HG02885 (cell line): ENCODE results near the gene HTR5A.
"Not testable (repeated sequence)": the region's sequence is repeated elsewhere in the genome, so short reads cannot be mapped to it uniquely, and the experiment has no call there.

Experiments
- ATAC-seq: cut with Tn5 transposase; IDR thresholded peaks from one replicate; pipeline ENCODE4 v1.9.1; 2021; ENCODE audit warnings: mild to moderate bottlenecking; ENCODE audit not compliant: unreplicated experiment, poor library complexity

Gene HTR5A

DNA sequence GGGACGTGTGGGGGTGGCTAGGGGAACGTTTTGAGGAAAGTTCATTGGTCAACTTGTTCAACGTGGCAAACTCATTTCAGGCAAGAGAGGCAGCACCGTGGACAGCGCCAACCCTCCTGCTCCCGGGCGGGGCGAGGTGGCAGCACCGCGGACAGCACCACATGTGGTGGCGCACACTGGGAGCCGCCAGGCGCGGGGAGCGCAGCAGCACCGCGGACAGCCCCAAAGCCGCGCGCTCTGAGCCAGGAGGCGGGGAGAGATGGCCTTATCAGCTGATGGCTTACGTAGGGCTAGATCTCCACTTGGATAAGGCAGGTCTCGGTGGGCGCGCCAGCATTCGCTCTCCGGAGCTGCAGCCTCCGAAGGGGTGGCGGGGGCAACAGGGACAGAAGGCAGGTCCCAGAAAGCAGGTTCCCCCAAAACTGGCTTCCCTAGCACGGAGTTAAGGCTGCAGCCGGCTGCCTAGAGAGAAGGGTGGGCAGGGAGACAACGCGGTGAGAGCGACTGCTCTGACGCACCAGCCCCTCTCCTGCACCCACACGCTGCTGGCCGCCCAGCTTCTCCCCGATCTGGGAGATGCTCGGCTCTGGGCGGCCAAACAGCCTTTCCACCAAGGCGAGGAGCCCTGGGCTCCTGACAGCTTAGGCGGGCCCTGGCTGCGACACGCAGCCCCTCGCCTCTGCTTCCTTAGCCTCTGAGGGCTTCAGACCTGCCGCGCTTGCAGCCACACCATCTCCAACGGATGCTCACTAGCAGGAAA is at the start of gene HTR5A:
TSS of gene HTR5A (plus strand) at position 333 of the 760 bp plus-strand sequence. CDS start 576 bp downstream, outside the sequence.
- ATAC-seq: peak; percentile 100

GRCh38 chr7:155020996-155021395 is 49.1 kb upstream of the HTR5A start:
- ATAC-seq: no peak

GRCh38 chr7:155021699-155022145 is 48.4 kb upstream of the HTR5A start:
- ATAC-seq: no peak

- no peak for ATAC-seq
These were observed 42.2 kb upstream of the HTR5A start for GRCh38 chr7:155027879-155028278.

- ATAC-seq: no peak
These were observed 37.1 kb upstream of the HTR5A start for GRCh38 chr7:155032978-155033377.

DNA sequence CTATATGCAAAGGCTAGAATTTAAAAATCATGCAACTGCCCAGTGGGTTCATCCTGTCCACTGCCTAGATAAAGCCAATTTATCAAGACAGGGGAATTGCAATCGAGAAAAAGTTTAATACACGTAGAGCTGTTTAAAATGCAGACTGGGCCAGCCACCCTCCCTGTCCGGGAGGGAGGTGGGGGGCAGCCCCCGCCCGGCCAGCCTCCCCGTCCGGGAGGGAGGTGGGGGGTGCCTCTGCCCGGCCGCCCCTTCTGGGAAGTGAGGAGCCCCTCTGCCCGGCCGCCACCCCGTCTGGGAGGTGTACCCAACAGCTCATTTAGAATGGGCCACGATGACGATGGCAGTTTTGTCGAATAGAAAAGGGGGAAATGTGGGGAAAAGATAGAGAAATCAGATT is 35.6 kb upstream of the HTR5A start:
- not testable (repeated sequence) for ATAC-seq

GRCh38 chr7:155038335-155038734 is 31.8 kb upstream of the HTR5A start:
- ATAC-seq: no peak

DNA sequence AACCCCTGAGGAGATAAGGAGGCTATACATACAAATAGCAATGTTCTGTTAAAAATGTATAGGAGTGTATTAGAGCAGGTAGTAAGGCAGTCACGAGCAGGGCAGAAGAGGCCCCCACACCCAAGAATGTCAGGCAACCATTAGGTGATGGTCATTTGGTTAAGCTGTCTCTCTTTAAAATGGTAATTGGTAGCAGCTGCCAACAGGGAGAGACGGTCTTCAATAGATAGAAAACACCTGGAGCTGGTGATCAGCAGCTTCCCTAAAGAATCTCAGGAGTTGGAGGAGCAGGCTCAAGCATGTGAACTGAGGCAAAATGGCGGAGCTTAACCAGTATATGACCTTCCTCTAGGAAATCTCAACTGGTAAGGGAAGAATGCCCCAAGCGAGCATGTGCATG is 26.4 kb upstream of the HTR5A start:
- no peak for ATAC-seq

GRCh38 chr7:155048006-155048405 is 22.1 kb upstream of the HTR5A start:
- no peak for ATAC-seq

GRCh38 chr7:155051355-155051754 is 18.8 kb upstream of the HTR5A start:
- ATAC-seq: no peak

DNA sequence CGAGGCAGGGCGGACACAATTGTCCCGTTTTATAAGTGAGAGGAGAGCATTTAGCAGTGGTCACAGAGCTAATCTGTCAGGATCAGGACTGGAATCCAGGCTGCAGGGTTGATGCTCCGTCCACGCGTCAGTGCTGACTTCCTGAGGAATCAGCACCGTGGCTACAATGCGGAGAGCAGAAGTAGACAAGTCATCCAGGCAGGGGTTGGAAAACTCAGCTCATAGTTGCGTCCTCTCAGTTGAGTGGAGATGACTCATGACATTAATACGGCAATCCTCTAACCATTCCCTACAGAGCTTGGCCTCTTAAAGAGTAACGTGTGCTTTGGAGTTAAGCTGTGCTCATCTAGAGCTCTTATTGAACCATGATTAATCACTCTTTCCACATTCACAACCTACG is 17.1 kb upstream of the HTR5A start:
- no peak for ATAC-seq

GRCh38 chr7:155054761-155055160 is 15.4 kb upstream of the HTR5A start:
- no peak for ATAC-seq

GRCh38 chr7:155057076-155057475 is 13.0 kb upstream of the HTR5A start:
- ATAC-seq: no peak

GRCh38 chr7:155058896-155059295 is 11.2 kb upstream of the HTR5A start:
- ATAC-seq: no peak

- no peak for ATAC-seq
These were observed 10.4 kb upstream of the HTR5A start for GRCh38 chr7:155059703-155060102.

- ATAC-seq: no peak
These were observed 7.7 kb upstream of the HTR5A start for GRCh38 chr7:155062411-155062810.

- no peak for ATAC-seq
These were observed 5.9 kb upstream of the HTR5A start for GRCh38 chr7:155064186-155064585.

GRCh38 chr7:155066417-155066950 is 3.6 kb upstream of the HTR5A start:
- no peak for ATAC-seq

DNA sequence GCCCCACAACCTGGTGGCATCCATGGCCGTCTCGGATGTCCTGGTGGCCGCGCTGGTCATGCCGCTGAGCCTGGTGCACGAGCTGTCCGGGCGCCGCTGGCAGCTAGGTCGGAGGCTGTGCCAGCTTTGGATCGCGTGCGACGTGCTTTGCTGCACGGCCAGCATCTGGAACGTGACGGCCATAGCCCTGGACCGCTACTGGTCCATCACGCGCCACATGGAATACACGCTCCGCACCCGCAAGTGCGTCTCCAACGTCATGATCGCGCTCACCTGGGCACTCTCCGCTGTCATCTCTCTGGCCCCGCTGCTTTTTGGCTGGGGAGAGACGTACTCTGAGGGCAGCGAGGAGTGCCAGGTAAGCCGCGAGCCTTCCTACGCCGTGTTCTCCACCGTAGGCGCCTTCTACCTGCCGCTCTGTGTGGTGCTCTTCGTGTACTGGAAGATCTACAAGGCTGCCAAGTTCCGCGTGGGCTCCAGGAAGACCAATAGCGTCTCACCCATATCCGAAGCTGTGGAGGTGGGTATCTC is 1.1 kb downstream of the HTR5A start:
- no peak for ATAC-seq

DNA sequence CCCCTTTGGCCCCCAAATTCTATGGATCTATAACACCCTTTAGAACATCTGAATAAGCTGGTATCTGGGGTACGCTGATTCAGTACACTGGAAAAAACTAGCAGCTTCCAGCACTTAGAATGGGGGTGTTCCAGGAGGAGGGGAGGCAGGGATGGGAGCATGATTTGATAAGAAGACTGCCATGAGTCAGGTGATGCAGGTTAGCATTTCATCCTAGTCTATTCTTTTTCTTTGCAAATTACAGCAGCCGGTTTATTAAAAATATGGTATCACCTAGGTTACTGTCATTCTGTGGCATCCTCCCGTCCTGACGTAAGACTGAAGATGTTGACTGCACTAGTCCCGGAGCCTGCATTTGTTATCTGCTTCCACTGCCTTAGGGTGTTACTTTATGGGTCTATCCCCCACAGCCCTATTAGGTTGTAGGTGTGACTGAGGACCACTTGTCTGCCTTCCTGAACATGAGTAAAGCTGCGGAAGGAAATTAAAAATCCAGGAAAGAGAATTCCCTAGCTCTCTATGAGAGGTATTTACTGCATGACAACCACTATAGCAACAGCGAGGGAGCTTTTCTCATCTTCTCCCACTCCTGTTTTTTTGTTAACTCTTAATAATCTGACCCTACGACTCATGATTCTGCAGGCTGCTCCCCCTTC is 1.9 kb downstream of the HTR5A start:
- no peak for ATAC-seq

- no peak for ATAC-seq
These were observed 3.8 kb downstream of the HTR5A start for GRCh38 chr7:155073922-155074321.
